ENCODE measurements around the gene CIITA. TPM values are rescaled to one million over a fixed set of nuclear protein-coding genes. Genes with fewer than 3 reads are reported as not detected.
"Not testable (repeated sequence)": the region's sequence is repeated elsewhere in the genome, so short reads cannot be mapped to it uniquely, and the experiment has no call there.

The CIITA gene
- total RNA-seq, 1 experiment from 2014 or later = 0.12 TPM

DNA sequence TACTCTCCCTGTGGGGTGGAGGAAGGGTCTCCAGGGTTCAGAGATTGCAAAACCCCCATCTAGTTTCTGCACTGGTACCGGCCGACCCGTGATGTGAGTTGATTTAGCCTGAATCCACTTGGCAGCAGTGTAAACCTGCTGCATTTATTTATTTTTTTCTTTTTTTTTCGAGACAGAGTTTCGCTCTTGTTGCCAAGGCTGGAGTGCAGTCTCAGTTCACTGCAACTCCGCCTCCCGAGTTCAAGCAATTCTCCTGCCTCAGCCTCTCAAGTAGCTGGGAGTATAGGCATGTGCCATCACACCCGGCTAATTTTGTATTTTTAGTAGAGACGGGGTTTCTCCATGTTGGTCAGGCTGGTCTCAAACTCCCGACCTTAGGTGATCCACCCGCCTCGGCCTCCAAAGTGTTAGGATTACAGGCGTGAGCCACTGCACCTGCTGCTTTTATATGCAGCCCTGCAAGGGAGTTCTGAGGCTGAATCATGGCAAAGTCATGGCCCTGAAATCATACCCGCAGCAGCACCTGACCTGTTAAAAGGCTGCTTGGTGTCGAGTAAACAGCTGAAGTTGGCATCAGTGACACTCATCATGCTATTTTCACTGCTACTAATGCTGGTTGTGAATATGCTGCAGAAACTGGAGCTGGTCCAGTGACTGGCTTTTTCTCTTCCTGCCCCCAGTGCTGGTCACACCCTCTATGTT is 43.9 kb downstream of the CIITA start:
- no peak for DNase-seq (ENCODE audit: low read depth)

DNA sequence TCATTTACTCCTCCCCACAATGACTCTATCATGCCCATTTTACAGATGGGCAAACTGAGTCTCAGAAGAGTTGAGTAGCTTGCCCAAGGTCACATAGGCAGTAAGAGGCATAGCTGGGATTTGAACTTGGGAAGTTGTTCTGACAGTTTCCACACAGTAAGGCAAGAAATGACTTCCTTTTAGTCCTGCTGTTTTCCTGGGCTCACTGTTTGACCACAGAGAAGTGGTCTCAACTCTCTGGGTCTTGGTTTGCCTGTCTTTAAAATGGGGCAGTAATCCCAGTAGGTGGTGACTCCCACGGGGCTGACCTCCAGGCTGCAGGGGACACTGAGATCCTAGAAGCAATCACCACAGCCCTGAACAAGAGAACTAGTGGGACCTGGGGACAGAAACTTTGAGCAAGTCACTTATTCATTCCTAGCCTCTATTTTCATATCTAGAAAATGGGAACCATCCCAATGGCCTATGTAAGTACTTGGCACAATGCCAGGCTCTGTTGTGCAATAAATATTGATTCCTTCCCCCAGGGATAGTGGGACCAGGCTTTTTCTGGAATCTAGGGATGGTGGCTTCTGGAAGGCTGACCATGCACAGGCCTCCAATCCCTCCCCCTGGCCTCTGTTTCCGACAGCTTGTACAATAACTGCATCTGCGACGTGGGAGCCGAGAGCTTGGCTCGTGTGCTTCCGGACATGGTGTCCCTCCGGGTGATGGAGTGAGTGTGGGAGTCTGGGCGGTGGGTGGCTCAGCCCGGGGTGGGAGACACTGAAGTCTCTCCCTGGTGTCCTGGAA is 44.7 kb downstream of the CIITA start:
- no peak for DNase-seq (ENCODE audit: low read depth)

DNA sequence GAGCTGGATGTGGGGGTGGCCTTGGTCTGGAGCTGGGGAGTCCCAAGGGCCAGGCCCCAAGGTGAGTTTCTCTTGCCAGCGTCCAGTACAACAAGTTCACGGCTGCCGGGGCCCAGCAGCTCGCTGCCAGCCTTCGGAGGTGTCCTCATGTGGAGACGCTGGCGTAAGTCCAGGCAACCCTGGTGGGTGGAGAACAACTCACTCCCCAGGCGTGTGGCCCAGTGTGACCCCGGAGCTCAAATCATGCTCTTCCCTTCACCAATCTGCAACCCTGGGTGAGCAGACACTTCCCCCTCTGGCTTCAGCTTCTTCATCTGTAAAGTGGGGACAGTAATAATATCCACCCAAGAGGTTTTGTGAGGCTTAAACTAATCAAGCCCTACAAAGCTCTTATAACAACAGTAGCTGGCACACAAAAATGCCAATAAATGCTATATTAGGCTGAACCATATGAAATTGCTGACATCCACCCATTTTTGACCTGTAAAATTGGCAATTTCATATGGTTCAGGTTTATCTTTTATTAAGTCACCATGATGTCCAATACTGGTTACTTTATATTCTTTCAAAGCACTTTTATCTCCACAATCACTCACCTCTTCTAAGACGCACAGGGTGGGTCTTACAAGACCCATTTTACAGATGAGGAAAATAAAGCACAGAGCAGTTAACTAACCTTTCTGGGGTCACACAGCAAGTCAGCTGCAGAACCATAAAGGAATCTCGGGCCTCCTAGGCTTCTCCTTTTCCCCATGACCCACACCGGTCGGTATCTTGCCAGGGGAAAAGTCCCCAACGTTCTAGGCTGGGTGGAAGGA is 45.5 kb downstream of the CIITA start:
- DNase-seq (ENCODE audit: low read depth) = no peak

DNA sequence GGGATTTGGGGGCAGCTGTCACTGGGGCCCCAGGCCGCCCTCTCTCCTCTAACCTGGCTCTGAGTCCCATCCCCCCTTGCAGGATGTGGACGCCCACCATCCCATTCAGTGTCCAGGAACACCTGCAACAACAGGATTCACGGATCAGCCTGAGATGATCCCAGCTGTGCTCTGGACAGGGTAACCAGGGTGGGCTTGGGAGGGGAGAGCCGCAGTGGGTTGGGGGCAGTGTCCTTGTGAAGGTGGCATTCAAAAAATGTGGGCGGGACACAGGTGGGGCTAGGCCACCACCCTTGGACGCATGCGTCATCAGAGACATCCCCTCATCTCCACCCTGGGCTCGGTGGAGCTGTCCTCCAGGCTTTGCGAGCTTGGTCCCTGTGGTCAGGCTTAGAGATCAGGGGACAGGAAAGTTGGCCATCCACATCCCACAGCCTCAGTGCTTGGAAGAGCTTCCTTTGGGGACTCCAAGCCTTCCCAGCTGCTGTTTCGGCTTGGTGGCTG is 46.2 kb downstream of the CIITA start:
- no peak for DNase-seq (ENCODE audit: low read depth)

DNA sequence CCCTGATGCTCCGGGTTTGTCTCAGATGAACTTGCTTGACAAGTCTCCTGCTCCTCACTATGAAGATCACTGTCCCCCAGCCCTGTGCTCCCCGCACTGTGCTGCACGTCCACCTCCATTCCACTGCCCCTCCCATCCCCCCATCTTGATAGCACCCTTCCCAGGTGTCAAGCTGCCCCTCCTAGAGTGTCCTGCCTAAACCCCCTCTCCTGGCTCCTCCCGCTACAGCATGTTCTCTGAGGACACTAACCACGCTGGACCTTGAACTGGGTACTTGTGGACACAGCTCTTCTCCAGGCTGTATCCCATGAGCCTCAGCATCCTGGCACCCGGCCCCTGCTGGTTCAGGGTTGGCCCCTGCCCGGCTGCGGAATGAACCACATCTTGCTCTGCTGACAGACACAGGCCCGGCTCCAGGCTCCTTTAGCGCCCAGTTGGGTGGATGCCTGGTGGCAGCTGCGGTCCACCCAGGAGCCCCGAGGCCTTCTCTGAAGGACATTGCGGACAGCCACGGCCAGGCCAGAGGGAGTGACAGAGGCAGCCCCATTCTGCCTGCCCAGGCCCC is 46.7 kb downstream of the CIITA start:
- no peak for DNase-seq (ENCODE audit: low read depth)

DNA sequence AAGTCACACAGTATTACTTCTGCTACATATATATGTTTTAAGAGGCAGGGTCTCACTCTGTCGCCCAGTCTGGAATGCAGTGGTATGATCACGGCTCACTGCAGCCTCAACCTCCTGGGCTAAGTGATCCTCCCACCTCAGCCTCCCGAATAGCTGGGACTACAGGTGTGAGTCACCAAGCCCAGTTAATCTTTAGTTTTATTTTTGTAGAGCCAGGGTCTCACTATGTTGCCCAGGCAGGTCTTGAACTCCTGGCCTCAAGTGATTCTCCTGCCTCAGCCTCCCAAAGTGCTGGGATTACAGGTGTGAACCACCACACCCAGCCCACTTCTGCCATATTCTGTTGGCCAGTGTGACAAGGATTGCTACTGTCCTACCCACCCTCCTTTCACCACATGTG is 48.3 kb downstream of the CIITA start:
- DNase-seq (ENCODE audit: low read depth) = not testable (repeated sequence)

DNA sequence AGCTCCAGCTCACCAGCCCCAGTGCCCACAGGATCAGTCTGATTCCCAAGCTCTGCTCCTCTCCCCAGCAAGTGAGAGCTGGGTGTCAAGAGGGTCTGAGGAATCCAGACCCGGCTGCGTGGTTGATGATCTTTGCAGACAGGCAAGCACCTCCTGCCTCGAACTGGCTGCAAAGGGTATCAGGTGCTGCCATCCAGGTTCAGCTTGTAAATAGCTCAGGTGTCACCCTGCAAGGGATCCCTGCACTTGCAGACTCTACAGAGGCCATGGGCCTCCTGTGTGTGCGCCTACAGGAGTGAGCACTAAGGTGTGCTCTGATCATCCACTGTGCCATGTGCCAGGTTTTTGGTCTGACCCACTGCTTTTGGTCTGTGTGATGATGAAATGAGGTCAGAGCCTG is 49.1 kb downstream of the CIITA start:
- no peak for DNase-seq (ENCODE audit: low read depth)

DNA sequence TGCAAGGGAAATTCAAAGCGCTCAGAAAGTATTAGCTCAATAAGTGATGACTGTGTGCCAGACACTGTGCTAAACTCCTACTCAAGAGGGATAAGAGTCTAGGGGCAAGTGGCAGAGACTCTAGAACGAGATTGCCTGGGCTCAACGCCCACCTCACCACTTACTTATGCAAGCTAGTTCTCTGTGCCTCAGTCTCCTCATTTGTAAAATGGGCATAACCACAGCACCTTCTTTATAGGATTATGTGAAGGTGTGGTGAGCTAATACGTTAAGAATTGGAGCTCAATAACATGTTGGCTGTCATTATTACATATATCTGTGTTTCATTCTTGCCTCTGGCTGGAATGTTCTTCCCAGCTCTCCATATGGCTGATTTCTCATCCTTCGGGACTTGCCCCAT is 49.9 kb downstream of the CIITA start:
- DNase-seq (ENCODE audit: low read depth) = no peak

DNA sequence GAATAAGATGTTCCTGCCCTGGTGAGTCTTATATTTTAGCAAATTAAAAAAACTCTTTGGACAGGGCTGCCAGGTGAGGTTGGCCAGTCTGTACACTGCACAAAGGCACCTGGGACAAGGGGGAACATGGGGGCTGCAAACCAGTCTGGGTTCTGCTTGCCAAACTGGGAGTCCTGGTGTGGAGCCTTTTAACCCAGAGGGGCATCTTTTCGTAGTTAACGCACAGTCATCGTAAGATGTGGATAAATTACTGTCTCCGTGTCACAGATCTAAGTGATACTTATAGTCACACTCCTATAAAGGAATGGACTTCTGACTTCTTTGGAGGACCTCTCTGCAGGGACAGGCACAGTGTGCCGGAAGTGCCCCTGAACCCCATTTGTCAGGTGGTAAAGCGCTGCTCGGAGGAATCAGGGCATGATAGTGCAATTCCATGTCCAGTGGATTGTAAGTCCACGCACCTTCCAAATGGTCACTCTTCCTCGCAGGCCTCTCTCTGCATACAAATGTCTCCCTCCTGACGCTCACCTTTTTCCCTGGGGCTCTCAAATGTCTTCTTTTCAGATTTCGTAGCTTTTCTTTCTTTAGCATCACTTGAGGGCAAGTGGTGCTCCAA is 50.6 kb downstream of the CIITA start:
- DNase-seq (ENCODE audit: low read depth) = no peak

DNA sequence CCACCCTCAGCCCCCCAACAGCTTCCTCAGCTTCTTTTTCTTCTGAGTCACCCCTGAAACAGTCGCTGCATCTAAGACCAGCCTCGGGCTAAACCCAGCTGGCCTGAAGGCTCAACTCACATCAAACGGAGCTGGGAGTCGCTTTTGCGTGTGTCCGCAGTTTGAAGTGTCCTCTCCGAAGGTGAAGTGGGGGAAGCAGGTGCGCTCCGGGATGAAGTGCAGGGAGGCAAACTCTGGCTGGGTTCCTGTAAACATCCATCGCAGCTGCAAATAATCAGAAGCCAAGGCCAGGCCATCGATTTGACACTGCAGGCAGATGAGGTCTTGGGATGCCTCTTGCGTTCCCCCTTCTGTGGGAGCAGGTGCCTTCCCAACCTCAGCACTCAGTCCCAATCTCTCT is 52.1 kb downstream of the CIITA start:
- DNase-seq (ENCODE audit: low read depth) = not testable (repeated sequence)

DNA sequence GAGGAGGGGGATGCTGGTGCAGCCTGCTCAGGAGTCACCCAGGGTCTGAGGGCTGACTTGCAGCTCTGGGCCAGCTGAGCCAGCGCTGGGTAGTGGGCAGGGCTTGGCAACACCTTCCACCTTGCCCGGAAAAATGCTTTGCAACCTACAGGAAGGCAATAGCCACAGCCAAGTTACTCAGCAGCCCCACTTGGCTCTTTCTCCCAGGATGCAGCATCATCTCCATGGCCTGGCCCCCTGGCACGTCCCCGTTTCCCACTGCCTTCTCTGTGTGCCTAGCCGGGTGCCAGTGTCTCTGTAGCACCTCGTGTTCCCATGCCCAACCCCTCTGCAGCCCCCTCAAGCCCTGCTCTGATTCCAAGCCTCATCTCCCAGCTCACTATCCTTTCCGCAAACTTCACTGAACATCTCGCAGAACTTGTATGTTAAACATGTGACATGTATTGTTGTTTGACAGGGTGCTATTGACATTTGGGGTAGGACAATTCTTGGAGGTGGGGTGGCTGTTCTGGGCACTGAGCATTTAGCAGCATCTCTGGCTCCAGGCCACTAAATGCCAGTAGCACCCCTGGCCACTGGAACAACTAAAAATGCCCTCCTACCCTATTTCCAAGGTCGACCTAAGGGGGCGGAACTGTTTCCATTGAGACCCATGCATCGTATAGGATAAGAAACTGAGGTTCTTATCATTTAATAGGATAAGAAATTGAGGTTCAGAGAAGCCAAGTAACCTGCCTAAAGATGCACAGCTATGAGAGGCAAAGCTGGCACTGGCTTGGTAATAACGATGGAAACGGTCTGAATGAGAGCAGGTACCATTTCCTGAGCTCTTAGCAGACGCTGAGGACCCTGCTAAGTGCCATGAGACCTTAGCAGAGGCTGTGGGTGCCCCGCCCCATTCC is 53.1 kb downstream of the CIITA start:
- DNase-seq (ENCODE audit: low read depth) = no peak

DNA sequence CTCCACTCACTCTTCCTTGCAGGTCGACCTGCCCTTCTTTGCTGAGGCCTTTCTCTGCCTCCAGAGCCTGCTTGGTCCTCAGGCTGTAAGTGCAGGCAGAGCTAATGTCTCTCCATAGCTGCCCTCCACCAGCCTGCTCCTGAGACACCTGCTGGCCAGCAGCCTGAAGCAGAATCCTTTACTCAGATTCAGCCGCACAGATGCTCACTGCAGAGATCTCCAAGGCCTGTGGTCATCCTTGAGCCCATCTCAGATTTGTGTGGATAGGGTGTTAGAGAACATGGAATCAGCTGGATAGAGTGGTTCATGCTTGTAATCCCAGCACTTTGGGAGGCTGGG is 53.7 kb downstream of the CIITA start:
- DNase-seq (ENCODE audit: low read depth) = no peak

DNA sequence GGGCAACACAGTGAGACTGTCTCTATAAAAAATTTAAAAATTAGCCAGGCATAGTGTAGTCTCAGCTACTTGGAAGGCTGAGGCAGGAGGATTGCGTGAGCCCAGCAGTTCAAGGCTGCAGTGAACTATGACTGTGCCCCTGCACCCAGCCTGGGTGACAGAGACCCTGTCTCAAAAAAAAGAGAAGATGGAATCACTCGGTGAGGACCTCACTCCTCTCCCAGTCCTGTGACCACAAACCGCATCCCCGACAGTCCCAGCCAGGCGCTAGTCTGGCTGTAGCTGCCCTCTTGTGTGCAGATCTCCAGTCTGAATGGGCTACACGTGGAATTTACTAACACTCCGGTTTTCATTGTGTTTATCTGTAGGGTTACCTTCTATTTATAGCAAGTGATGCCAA is 54.1 kb downstream of the CIITA start:
- DNase-seq (ENCODE audit: low read depth) = no peak

DNA sequence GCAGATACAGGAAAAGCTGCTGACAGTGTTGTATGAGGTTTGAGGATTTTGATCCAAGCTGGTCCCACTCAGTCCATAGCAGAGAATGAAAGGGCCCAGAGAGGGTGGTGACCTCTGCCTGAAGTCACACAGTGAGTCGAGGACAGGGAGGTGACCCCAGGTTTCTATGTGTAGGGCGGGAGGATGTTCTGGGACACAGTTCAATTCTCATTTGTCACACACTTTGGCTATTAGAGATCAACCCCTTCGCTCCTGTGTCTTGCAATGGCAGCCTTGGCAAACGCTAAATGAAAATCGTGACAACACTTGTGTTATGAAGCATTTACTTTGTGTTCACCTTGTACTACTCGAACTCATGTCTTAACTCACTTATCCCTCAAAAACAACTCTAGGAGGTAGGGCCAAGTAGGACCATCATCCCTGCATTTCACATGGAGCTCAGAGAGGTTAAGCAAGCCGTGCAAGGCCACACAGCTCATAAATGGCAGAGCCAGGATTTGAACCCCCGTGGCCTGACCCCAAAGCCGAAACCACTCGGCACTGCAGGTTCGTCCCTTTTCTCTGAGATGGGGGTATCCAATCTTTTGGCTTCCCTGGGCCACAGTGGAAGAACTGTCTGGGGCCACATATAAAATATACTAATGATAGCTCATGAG is 55.1 kb downstream of the CIITA start:
- no peak for DNase-seq (ENCODE audit: low read depth)

DNA sequence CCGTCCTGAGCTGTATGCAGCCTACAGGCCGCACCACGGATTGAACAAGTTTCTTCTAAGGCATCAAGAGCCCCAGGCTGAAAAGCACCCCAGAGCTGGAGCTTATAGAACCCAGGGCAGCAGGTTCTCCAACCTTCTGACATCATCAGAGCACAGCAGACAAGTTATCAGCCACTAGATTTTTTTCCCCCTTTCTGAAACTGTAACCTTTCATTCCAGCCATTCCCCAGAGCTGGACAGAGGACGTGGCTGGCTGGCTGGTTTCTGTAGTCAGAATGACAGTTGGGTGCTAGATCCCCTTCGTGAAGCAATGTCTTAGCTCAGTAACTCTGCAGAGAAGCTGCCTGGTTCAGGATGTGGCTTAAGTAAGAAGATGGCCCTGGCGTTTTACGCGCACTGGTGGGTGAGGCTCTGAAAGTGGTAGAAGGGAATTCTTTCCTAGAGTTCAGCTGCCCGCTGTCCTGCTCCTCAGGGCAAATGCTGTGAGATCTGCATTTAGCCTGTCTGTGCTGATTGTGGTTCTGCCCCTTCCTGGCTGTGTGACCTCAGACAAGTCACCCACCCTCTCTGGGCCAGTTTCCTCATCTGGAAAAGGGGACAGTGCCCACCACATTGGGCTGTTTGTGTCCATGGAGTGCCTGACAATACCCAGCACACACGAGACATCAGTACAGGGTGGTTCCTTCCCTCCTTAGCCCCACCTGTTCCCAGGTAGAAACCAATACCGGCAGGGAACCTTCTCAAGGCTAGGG is 56.1 kb downstream of the CIITA start:
- DNase-seq (ENCODE audit: low read depth) = no peak

DNA sequence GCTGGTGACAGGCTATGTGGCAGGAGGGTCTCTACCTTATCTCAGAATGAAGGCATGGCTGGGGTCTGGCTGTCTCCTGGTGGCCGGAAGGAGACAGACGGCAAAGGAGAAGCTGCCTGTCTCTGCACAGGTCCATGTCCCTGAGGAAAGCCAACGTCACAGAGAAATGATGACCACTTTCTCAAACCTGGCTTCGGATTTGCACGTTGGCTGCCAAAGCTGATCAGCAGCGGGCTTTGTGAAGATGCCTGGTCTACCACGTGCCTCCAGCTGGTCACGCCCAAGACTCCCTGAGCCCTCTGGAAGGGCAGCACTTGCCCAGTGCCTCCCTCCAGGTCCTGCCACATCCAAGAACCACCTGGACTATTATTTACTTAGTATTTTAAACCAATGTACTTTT is 56.9 kb downstream of the CIITA start:
- DNase-seq (ENCODE audit: low read depth) = no peak

DNA sequence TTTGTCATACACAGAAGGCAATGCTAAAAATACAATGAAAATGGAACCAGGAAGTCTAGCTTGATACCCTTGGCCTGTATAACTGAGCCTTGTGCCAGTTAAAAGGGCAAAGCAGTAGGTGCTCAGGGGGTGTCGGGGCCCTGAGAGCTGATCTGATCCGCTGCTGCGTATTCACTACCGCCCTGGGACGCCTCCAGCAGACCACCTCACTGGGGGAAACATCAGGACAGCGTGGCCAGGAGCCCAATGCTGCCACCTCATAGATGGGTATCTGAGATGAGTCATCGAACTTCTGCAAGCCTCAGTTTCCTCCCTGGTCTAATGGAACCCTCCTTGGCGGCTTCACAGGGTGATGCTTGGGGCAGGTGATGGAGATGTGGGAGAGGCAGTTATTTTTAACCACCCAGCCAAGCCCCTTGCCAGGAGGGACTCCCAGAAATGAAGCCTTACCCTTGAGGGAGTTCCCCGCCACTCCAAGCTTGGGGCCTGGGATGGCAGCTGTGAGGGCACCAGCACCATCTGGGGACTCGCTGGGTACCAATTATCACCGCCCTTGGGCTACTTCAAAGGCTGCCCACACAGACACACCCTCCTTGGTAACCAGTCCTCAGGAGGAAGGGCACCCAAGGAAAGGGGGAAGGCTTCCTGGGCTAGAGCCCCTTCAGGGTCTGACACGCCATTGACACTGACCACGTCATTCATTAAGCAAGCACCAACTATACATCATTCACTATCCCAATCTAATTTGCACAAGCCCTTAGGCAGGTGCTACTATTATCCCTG is 57.5 kb downstream of the CIITA start:
- no peak for DNase-seq (ENCODE audit: low read depth)

DNA sequence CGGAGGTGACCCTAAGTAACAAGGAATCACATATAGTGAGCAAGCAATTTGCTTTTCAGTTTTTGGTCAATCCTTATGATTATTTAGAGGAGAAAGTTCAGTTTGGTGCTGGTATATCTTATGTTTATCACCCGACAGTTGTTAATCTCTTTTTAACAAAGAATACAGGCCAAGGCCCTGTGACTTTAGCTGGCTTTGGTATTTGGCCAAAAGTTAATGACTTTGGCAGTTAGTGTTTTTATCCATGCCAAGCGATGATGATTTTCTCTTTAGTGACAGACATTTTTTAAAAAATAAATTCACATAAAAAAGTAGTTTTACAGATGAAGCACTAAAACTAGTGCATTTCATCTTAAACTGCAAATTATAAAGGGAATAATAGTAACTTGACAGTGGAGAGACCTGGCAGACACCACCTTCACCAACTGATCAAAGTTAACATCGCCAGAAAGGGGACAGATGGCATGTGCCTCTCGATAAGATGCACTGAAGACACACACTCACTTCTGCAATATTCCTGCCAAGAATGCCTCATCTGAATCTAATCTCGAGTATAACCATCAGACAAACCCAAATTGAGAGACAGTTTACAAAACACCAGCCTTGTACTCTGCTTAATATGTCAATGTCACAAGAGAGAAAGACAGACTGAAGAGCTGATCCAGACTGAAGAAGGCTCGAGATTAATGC is 58.4 kb downstream of the CIITA start:
- DNase-seq (ENCODE audit: low read depth) = no peak
